HFFc6 (cell line): ENCODE data around the gene TTC38. TPM values are rescaled to one million over a fixed set of nuclear protein-coding genes. Genes with fewer than 3 reads are reported as not detected.
A peak's percentile ranks its signal among the peaks of the same experiment; 100 is the strongest.

Source experiments
- DNase-seq: peaks from one replicate; pipeline ENCODE4 v3.0.0-alpha.2; 2018
- H3K27ac Mint-ChIP-seq: 2 replicates; pipeline ENCODE4 v1.8.0; 2020; ENCODE audit warnings: mild to moderate bottlenecking, mixed read lengths
- H3K27me3 Mint-ChIP-seq: 2 replicates; pipeline ENCODE4 v1.8.0; 2021; ENCODE audit warnings: mild to moderate bottlenecking, moderate library complexity, mixed read lengths; ENCODE audit not compliant: insufficient read depth
- H3K36me3 Mint-ChIP-seq: 2 replicates; pipeline ENCODE4 v1.8.0; 2021; ENCODE audit warnings: low read depth, mixed read lengths
- H3K4me1 Mint-ChIP-seq: 2 replicates; pipeline ENCODE4 v1.8.0; 2020; ENCODE audit warnings: low read depth, mixed read lengths
- H3K4me3 Mint-ChIP-seq: 2 replicates; pipeline ENCODE4 v1.8.0; 2020; ENCODE audit warnings: mild to moderate bottlenecking, moderate library complexity, mixed read lengths
- H3K9me3 Mint-ChIP-seq: 2 replicates; pipeline ENCODE4 v1.8.0; 2020; ENCODE audit warnings: mild to moderate bottlenecking, mixed read lengths
- total RNA-seq, 6 experiments: library from RNA; stranded (reverse); fragmentation: NEBNext Ultra II Directional; extraction: Animal tissue kit (Norgen Biotek cat#: 25700); gene quantifications; 2 replicates in 1 of 6; 3 replicates in 5 of 6; pipeline ENCODE4 v1.2.3, GENCODE V29; 2021
- TF ChIP-seq, protein P1 (sequence below): fragments of 200-600 bp; sonication (generic); IDR thresholded peaks from 2 replicates; pipeline ENCODE4 v1.5.0; 2021; ENCODE audit warnings: antibody characterized with exemption, mild to moderate bottlenecking

The TTC38 gene
- total RNA-seq, 6 experiments from 2014 or later = 31.2 to 38.6 (median 36.6) TPM

GRCh38 chr22:46245511-46245910, 22.3 kb upstream of the TTC38 start:
- no peak for DNase-seq
- Mint-ChIP-seq H3K9me3 (no peaks in the 10 kb centered on the region), H3K27me3 (no peaks in the 10 kb centered on the region; the same call in 1 of the 2 replicates), H3K4me1 (peaks cover 10% of the 10 kb centered on the region), H3K27ac (no peak overlapping the region), H3K36me3 (no peaks in the 10 kb centered on the region), H3K4me3 (no peak overlapping the region)
- TF ChIP-seq, protein P1, sequence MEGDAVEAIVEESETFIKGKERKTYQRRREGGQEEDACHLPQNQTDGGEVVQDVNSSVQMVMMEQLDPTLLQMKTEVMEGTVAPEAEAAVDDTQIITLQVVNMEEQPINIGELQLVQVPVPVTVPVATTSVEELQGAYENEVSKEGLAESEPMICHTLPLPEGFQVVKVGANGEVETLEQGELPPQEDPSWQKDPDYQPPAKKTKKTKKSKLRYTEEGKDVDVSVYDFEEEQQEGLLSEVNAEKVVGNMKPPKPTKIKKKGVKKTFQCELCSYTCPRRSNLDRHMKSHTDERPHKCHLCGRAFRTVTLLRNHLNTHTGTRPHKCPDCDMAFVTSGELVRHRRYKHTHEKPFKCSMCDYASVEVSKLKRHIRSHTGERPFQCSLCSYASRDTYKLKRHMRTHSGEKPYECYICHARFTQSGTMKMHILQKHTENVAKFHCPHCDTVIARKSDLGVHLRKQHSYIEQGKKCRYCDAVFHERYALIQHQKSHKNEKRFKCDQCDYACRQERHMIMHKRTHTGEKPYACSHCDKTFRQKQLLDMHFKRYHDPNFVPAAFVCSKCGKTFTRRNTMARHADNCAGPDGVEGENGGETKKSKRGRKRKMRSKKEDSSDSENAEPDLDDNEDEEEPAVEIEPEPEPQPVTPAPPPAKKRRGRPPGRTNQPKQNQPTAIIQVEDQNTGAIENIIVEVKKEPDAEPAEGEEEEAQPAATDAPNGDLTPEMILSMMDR = no peak

GRCh38 chr22:46246178-46246577, 21.6 kb upstream of the TTC38 start:
- TF ChIP-seq, protein P1 = no peak
- no peak for DNase-seq
- Mint-ChIP-seq H3K36me3 (no peaks in the 10 kb centered on the region), H3K27ac (no peak overlapping the region), H3K9me3 (no peaks in the 10 kb centered on the region), H3K4me3 (no peak overlapping the region), H3K4me1 (peaks cover 14% of the 10 kb centered on the region), H3K27me3 (no peaks in the 10 kb centered on the region; the same call in 1 of the 2 replicates)

DNA sequence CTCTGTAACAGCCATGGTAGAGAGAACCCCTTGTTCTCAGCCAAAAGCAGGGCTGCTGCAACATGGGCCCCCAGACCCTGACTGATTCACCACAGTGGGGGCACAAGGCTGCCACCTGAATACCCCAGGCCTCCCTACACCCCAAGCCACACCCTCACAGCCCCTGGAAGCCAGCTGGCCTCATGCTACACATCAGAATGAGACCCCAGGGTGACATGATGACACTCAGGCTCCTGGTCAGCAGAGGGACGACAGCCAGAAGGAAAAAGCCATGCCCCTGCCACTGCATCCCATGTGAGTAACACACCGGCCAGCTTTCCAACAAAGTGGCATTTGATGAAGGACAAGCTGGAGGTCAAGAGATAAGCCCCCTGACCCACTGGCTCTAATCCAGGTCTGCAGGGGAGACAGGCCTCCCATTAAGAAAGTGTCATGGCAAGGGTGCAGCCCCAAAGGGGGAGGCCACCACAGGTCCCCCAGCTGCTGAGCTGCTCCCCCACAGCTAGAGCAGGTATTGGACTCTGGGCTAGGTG, 20.3 kb upstream of the TTC38 start:
- Mint-ChIP-seq H3K4me3 (no peak overlapping the region), H3K36me3 (no peaks in the 10 kb centered on the region), H3K27ac (no peak overlapping the region), H3K9me3 (no peaks in the 10 kb centered on the region), H3K27me3 (no peaks in the 10 kb centered on the region; the same call in 1 of the 2 replicates), H3K4me1 (peaks cover 23% of the 10 kb centered on the region)
- no peak for DNase-seq
- TF ChIP-seq, protein P1 = no peak

DNA sequence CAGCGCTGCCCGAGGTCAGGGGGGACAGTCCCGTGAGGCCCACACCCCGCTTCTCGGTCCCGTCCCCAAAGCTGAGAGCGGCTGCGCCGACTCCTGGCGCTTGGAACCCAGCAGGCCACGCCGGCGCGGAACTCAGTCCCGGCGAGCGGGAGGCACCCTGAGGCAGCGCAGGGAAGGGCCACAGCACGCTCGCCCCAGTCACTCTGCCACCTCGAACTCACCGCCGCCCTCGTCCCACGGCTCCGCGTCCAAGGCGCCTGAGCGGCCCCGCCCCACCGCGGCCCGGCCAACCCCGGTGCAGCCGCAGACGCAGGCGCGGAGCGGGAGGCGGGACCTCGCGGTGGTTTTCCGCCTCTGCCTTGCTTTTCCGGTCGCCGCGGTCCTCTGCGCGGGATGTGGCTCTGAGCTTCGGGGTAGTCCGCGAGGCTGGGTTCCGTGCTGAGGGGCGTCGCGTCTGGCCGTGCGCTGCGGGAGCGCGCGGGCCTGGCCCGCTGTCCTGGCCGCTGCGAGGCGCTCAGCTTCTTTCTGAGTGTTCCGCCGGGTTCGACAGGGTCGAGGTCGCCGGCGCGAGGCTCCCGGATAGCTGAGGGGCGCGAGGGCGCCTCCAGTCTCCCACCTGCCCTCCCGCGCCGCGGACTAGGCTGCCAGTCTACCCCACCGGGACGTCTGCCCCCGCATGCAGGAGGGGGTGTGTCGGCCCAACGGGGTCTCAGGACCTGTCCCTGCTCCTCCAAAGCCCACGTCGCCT, 17.6 kb upstream of the TTC38 start, which contains the start of gene CDPF1:
Gene CDPF1, minus strand, starts transcription at position 259 of the 748 bp plus-strand sequence. CDS start 2,009 bp downstream, outside the sequence.
- peak within 1 kb of the TSS; percentile 66 for H3K27ac Mint-ChIP-seq
- H3K27me3 Mint-ChIP-seq = no peaks in the 10 kb centered on the region; the same call in 1 of the 2 replicates

GRCh38 chr22:46250783-46251125, 17.1 kb upstream of the TTC38 start:
- Mint-ChIP-seq H3K27ac (peak overlapping the region; percentile 66), H3K4me3 (peak overlapping the region; percentile 85), H3K27me3 (no peaks in the 10 kb centered on the region; the same call in 1 of the 2 replicates), H3K9me3 (no peaks in the 10 kb centered on the region), H3K4me1 (peaks cover 30% of the 10 kb centered on the region), H3K36me3 (0 out of 2 replicates have a peak, but pooled peaks cover 5% of the 10 kb centered on the region)
- DNase-seq = no peak
- TF ChIP-seq, protein P1 = no peak

More for the DNA sequence above, 17.6 kb upstream of the TTC38 start, which contains the start of gene CDPF1:
- H3K4me3 Mint-ChIP-seq = peak within 1 kb of the TSS; percentile 85
- TF ChIP-seq, protein P1 = no peak; the same call in 1 of the 2 replicates
- peak; percentile 80 for DNase-seq
- H3K4me1 Mint-ChIP-seq = peaks cover 31% of the 10 kb centered on the region
- H3K36me3 Mint-ChIP-seq = 0 out of 2 replicates have a peak, but pooled peaks cover 5% of the 10 kb centered on the region
- no peaks in the 10 kb centered on the region for H3K9me3 Mint-ChIP-seq
